CD4-positive, alpha-beta T cell treated with Interleukin-15 for 4 hours (primary cell): Measurements from ENCODE around the gene UBAP1.
"Not testable (repeated sequence)": the region's sequence is repeated elsewhere in the genome, so short reads cannot be mapped to it uniquely, and the experiment has no call there.

Source experiments
- DNase-seq: peaks from one replicate; pipeline ENCODE4 v3.0.0-alpha.2; 2020; ENCODE audit warnings: low spot score

The UBAP1 gene

GRCh38 chr9:34224349-34224748, 45.5 kb downstream of the UBAP1 start:
- DNase-seq = no peak

DNA sequence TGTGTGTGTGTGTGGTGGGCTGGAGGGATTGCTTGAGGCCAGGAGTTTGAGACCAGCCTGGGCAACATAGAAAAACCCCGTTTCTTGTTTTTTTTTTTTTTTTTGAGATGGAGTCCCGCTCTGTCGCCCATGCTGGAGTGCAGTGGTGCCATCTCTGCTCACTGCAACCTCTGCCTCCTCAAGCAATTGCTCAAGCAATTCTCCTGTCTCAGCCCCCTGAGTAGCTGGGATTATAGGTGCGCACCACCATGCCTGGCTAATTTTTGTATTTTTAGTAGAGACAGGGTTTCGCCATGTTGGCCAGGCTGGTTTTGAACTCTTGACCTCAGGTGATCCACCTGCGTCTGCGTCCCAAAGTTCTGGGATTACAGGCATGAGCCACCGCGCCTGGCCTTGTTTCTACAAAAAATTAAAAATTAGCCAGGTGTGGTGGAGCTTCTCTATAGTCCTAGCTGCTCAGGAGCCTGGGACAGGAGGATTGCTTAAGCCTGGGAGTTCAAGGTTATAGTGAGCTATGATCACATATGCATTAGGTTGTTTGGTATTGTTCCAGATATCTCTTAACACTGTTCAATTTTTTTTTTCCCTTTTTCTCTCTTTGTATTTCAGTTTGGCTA, 47.4 kb downstream of the UBAP1 start:
- not testable (repeated sequence) for DNase-seq

- no peak for DNase-seq
Observed at GRCh38 chr9:34227445-34227844, 48.6 kb downstream of the UBAP1 start.

GRCh38 chr9:34230556-34230955, 51.7 kb downstream of the UBAP1 start:
- no peak for DNase-seq

- DNase-seq = no peak
Observed at GRCh38 chr9:34232201-34232600, 53.4 kb downstream of the UBAP1 start.

- DNase-seq = no peak
Observed at GRCh38 chr9:34233672-34234071, 54.8 kb downstream of the UBAP1 start.

GRCh38 chr9:34237836-34238235, 59.0 kb downstream of the UBAP1 start:
- DNase-seq = no peak

GRCh38 chr9:34240006-34240405, 61.2 kb downstream of the UBAP1 start:
- no peak for DNase-seq

- no peak for DNase-seq
Observed at GRCh38 chr9:34242830-34243229, 64.0 kb downstream of the UBAP1 start.

- DNase-seq = not testable (repeated sequence)
Observed at GRCh38 chr9:34245212-34245611, 66.4 kb downstream of the UBAP1 start.

GRCh38 chr9:34246453-34246852, 67.6 kb downstream of the UBAP1 start:
- DNase-seq = no peak

DNA sequence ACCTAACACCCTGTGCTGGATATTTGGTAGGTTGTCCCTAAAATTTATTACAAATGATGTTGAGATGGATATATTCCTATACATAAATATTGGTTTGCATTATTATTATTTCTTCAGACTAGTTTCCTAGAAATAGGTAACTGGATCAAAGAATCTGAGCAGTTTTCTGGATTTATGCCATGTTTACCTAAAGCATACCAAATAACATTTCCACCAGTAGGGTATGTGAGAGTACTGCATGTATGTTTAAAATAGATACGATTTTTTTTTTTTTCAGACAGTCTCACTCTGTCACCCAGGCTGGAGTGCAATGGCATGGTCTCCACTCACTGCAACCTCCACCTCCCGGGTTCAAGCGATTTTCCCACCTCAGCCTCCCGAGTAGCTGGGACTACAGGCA, 68.9 kb downstream of the UBAP1 start:
- not testable (repeated sequence) for DNase-seq

DNA sequence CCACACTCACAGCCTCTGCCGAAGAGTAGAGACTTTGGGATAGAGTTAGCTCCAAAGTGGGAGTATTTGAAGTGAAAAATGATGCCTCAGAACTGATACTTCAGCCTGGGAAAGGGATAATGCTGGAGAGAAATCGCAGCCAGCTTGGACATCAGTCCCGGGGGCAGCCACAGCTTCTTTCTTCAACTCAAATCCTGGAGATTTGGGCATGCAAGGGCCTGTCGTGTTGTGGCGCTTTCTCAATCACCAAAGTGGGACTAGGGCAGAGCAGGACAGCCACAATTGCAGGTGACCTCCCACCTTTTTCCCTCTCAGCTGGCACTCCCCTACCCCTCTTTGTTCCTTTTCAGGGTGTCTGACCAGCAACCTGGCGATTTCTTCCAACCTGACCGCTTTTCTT, 70.4 kb downstream of the UBAP1 start:
- DNase-seq = no peak

DNA sequence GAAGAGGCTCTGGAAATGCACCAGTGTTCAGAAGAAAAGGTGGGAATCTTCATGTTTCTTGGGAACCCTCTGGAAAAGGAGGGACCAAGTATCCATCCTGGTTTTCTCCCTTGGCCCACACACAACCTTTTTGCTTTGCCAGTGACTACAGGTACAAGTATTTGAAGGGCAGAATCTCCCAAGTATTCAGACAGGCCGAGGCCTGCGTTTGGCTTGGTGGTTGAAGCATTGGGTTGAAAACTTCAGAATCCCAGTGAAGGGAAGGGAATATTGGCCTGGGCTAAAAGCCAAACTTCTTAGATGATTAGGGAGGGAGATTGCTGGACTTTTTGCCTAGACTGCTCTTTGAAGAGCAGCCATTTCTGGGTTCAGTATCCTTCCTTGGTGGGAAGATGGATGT, 71.9 kb downstream of the UBAP1 start:
- DNase-seq = no peak

- DNase-seq = no peak
Observed at GRCh38 chr9:34252016-34252415, 73.2 kb downstream of the UBAP1 start.

- peak; percentile 74 for DNase-seq
Observed at GRCh38 chr9:34252670-34253459, 74.0 kb downstream of the UBAP1 start.

GRCh38 chr9:34253460-34253837, 74.6 kb downstream of the UBAP1 start:
- DNase-seq = no peak

DNA sequence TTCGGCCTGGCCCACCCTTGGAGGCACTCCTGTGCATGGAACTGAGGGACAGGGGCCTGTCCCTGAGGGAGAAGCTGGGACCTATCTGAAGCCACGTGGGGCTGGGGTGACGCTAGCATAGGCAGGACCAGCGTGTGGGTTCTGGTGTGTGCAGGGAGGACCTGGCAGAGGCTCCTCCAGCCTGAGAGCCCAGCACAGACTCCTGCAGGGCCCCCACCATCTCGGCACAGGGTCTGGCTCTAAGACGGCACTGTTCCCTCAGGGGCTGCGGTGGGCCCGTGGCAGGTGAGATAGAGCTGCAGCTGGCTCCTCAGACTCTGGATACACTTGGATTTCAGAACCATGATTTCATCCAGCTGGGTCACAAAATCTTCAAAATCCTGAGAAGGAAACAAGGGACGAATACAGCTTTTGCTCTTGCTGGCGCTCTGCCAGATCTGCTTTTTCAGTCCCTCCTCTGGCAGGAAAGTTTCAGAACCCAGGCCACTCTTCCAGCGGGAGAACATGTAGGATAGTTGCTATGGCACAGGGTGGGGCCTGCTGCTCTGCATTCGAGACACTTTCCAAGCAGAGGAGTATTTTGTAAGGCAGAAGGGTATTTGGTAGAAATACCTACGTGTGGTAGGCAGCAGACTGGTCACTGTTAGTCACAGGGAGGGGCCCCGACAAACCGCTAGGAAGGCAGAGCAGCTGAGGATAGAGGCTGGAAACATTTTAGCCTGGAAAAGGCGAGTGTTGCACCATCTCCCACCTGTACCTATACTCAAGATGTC, 75.5 kb downstream of the UBAP1 start:
- DNase-seq = no peak

- DNase-seq = no peak
Observed at GRCh38 chr9:34254966-34255825, 76.4 kb downstream of the UBAP1 start.

GRCh38 chr9:34256104-34256503, 77.3 kb downstream of the UBAP1 start:
- DNase-seq = no peak

- DNase-seq = no peak
Observed at GRCh38 chr9:34256987-34257585, 78.2 kb downstream of the UBAP1 start.

DNA sequence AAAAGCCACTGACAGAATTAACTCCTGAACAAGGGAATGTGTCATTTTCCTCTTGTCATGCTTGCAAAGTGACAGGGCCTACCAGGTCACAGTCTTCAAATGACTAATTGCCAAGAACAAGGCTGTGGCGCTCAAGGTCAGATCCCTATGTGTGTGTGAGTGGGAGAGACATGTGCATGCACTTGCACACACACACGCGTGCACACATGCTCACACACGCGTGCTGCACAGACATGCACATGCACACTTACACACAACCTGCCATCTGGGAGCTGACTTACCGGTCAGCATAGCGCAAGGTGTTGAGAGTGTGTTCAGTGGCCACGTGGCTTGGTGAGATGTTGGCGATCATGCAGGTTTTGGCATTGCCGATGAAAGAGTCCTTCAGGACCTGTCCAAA, 80.5 kb downstream of the UBAP1 start:
- no peak for DNase-seq
